Lower lobe of right lung (tissue), 2 donors: ENCODE measurements around the gene AMT. TPM values are rescaled to one million over a fixed set of nuclear protein-coding genes. Genes with fewer than 3 reads are reported as not detected.

ENCODE experiments used
- ATAC-seq, 2 donors: fragments of 200-7000 bp; cut with Tn5 transposase; one replicate each; pipeline ENCODE4 v1.9.1; 2020 to 2022; ENCODE audit warnings: mild to moderate bottlenecking in 2 of 2, moderate library complexity in 2 of 2
- DNase-seq: peaks from one replicate; pipeline ENCODE4 v3.0.0-alpha.2; 2020
- H3K27ac ChIP-seq: fragments of 200-600 bp; one replicate; pipeline ENCODE4 v1.8.0; 2022
- H3K27me3 ChIP-seq: fragments of 200-600 bp; one replicate; pipeline ENCODE4 v1.8.0; 2022; ENCODE audit warnings: low read depth
- H3K36me3 ChIP-seq: fragments of 200-600 bp; one replicate; pipeline ENCODE4 v1.8.0; 2022; ENCODE audit warnings: mild to moderate bottlenecking
- H3K4me1 ChIP-seq: fragments of 200-600 bp; one replicate; pipeline ENCODE4 v1.8.0; 2022
- H3K4me3 ChIP-seq: fragments of 200-600 bp; one replicate; pipeline ENCODE4 v1.8.0; 2022; ENCODE audit warnings: mild to moderate bottlenecking
- H3K9me3 ChIP-seq: fragments of 200-600 bp; one replicate; pipeline ENCODE4 v1.8.0; 2022
- CTCF ChIP-seq: fragments of 200-600 bp; IDR thresholded peaks from one replicate; pipeline ENCODE4 v1.8.0; 2022; ENCODE audit warnings: antibody characterized with exemption, mild to moderate bottlenecking
- intact Hi-C: fragments of 100-400 bp; cut with DNase I; formaldehyde crosslinking; loops from one replicate; pipeline ENCODE4 v1.11.0; 2022
- total RNA-seq: library from RNA; stranded (reverse); fragmentation: NEBNext Ultra II Directional; extraction: Animal tissue kit (Norgen Biotek cat#: 25700); gene quantifications from one replicate; pipeline ENCODE4 v1.2.1, GENCODE V29; 2021
- donor health status: DM: no; HTN: yes; CAD: no; lungs with severe emphysema.

Gene AMT
- total RNA-seq, 1 donor from 2014 or later: 8.4 TPM

DNA sequence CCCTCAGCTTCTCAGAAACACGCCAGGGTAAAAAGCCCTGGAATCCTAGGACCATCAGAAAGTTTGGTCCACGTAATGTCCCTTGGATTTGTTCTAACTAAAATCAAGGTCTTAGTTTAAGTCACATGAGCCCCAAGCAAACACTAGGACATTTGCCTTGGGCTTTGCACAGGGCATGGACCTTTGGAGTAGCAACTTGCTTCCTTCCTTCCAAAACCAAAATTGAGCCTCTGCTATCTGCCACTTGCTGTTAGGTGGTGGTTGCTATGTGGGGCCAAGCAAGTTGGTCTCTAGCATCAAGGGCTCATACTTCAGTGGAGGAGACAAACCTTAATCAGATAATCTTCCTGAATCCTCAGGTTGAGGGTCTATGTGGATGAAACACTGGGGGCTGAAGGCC lies 43.8 kb upstream of the AMT start:
- Histone ChIP-seq H3K4me1 (peaks cover 36% of the 10 kb centered on the region), H3K9me3 (no peaks in the 10 kb centered on the region), H3K4me3 (no peak overlapping the region), H3K36me3 (no peaks in the 10 kb centered on the region), H3K27me3 (no peaks in the 10 kb centered on the region), H3K27ac (peak overlapping the region; percentile 5)
- no peak for ATAC-seq
- DNase-seq: no peak
- no peak for TF ChIP-seq CTCF
- intact Hi-C loops: no loop called here

GRCh38 chr3:49465270-49466034 lies 43.2 kb upstream of the AMT start:
- Histone ChIP-seq H3K36me3 (no peaks in the 10 kb centered on the region), H3K27ac (peak overlapping the region; percentile 5), H3K9me3 (no peaks in the 10 kb centered on the region), H3K27me3 (no peaks in the 10 kb centered on the region), H3K4me3 (no peak overlapping the region), H3K4me1 (peaks cover 33% of the 10 kb centered on the region)
- DNase-seq (peak; percentile 75), ATAC-seq (no peak)
- TF ChIP-seq CTCF: no peak
- intact Hi-C loops: no loop called here

DNA sequence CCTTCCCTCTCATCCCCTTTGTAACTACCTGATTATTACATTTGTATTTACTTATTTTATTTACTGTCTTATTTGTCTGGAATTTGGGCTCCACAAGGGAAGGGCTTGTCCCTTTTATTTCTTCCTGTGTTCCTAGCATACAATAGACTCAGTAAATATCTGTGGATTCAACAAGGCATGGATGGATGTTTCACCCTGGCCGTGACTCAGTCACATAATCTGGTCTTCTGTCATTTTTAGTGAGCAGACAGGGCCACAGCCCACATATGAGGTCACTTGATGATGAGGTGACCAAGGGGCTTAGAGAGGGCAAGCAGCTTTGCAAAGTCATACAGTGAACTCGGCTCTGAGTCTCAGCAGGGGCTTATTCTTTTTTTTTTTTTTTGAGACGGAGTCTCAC lies 39.9 kb upstream of the AMT start:
- DNase-seq (no peak), ATAC-seq (no peak)
- H3K27ac ChIP-seq: peak overlapping the region; percentile 49
- no peak for TF ChIP-seq CTCF
- no peaks in the 10 kb centered on the region for H3K36me3 ChIP-seq
- no peaks in the 10 kb centered on the region for H3K27me3 ChIP-seq
- H3K9me3 ChIP-seq: no peaks in the 10 kb centered on the region
- intact Hi-C loops: no loop called here
- no peak overlapping the region for H3K4me3 ChIP-seq
- H3K4me1 ChIP-seq: peaks cover 15% of the 10 kb centered on the region

DNA sequence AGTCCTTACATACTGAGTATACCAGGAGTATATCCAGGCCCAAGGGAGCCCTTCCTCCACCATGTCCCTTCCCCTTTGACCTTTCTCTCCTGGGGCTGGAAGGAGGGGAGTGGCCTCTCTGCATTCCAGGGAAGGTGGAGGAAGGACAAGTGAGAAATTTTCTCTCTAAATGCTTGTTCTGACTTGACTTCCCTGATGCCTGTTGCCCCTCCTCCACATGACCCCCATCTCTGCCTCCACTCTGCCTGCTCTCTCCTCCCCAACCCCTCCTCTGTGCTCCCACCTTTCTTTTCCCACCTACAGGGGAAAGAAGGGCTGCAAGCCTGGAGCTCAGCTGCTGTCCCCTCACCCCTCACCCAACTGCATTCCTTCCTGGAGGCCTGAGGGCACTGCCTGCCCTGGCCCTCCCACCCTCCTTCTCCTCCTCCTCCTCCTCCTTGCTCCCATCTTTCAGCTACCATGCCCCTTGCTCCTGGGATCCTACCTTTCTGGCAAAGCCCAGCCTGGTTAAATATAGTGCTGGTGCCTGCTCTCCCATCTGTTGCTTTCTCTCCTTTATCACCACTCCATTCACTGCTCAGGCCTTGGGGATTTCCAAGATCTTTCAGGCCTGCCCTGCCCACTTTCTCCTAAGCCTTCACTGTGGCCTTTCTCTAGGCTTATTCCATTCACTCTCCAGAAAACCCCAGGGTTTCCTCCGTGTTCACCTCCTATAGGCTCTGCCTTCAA lies 39.3 kb upstream of the AMT start:
- peak; percentile 45 to 67 for ATAC-seq
- H3K36me3 ChIP-seq: no peaks in the 10 kb centered on the region
- peaks cover 15% of the 10 kb centered on the region for H3K4me1 ChIP-seq

GRCh38 chr3:49460956-49461355 lies 38.7 kb upstream of the AMT start:
- H3K9me3 ChIP-seq: no peaks in the 10 kb centered on the region
- intact Hi-C loops: no loop called here
- H3K27ac ChIP-seq: peak overlapping the region; percentile 49
- H3K36me3 ChIP-seq: no peaks in the 10 kb centered on the region
- no peak overlapping the region for H3K4me3 ChIP-seq
- H3K27me3 ChIP-seq: no peaks in the 10 kb centered on the region
- no peak for TF ChIP-seq CTCF
- no peak for ATAC-seq
- peaks cover 15% of the 10 kb centered on the region for H3K4me1 ChIP-seq
- no peak for DNase-seq

More for the DNA sequence above, 39.3 kb upstream of the AMT start:
- H3K27ac ChIP-seq: peak overlapping the region; percentile 49
- no peaks in the 10 kb centered on the region for H3K9me3 ChIP-seq
- DNase-seq: no peak
- no peak overlapping the region for H3K4me3 ChIP-seq
- no peak for TF ChIP-seq CTCF
- H3K27me3 ChIP-seq: no peaks in the 10 kb centered on the region
- intact Hi-C loops: no loop called here
